CD14-positive monocyte (primary cell): ENCODE data around the gene WDR33. TPM values are rescaled to one million over a fixed set of nuclear protein-coding genes. Genes with fewer than 3 reads are reported as not detected.
A peak's percentile ranks its signal among the peaks of the same experiment; 100 is the strongest.

ENCODE experiments used
- DNase-seq, 3 donors: peaks; one replicate each; pipeline ENCODE4 v3.0.0-alpha.2; 2011 to 2022
- H2AFZ ChIP-seq: 2 replicates; pipeline ENCODE4 v1.6.0; 2012; ENCODE audit warnings: mild to moderate bottlenecking, low read depth, low read length, inconsistent platforms; ENCODE audit not compliant: insufficient read depth, poor library complexity, severe bottlenecking
- H3K27ac ChIP-seq, 2 donors: 1 replicate in 1 of 2; 2 replicates in 1 of 2; pipeline ENCODE4 v1.5.1; 2012 to 2013; ENCODE audit warnings: low read length in 2 of 2, control low read depth in 1 of 2, inconsistent platforms in 1 of 2, low read depth in 1 of 2, mild to moderate bottlenecking in 1 of 2
- H3K27me3 ChIP-seq, 2 donors: one replicate each; pipeline versions ENCODE4 v1.6.0 to v1.6.1; 2011 to 2013; ENCODE audit warnings: low read length in 2 of 2; ENCODE audit not compliant: control insufficient read depth in 2 of 2, insufficient read depth in 2 of 2
- H3K36me3 ChIP-seq, 2 donors: replicated peaks in 1 of 2; 1 replicate in 1 of 2; 2 replicates in 1 of 2; pipeline versions ENCODE4 v1.5.1 to v1.6.1; 2012 to 2013; ENCODE audit warnings: low read length in 2 of 2, control low read depth in 1 of 2, inconsistent platforms in 1 of 2, mild to moderate bottlenecking in 1 of 2; ENCODE audit not compliant: insufficient read depth in 2 of 2, control insufficient read depth in 1 of 2
- H3K4me1 ChIP-seq, 2 donors: 1 replicate in 1 of 2; 2 replicates in 1 of 2; pipeline versions ENCODE4 v1.5.1 to v1.6.1; 2012 to 2013; ENCODE audit warnings: low read length in 2 of 2, control low read depth in 1 of 2, inconsistent platforms in 1 of 2, mild to moderate bottlenecking in 1 of 2, moderate library complexity in 1 of 2; ENCODE audit not compliant: insufficient read depth in 2 of 2, control insufficient read depth in 1 of 2
- H3K4me2 ChIP-seq: replicated peaks from 2 replicates; pipeline ENCODE3; 2012; ENCODE audit warnings: low read length, moderate library complexity, mild to moderate bottlenecking; ENCODE audit not compliant: poor library complexity, severe bottlenecking; ENCODE audit errors: extremely low read depth
- H3K4me3 ChIP-seq, 3 experiments: fragments of 200-600 bp in 1 of 3; sonication (generic) in 1 of 3; replicated peaks in 1 of 3; 1 replicate in 2 of 3; 2 replicates in 1 of 3; pipeline ENCODE4 v1.5.1; 2011 to 2013; ENCODE audit warnings: low read length in 3 of 3, mild to moderate bottlenecking in 3 of 3, control low read depth in 2 of 3, low read depth in 2 of 3, inconsistent platforms in 1 of 3, moderate library complexity in 1 of 3
- H3K79me2 ChIP-seq: 2 replicates; pipeline ENCODE4 v1.6.0; 2012; ENCODE audit warnings: mild to moderate bottlenecking, control low read depth, inconsistent platforms, low read length, moderate library complexity; ENCODE audit not compliant: insufficient read depth
- H3K9ac ChIP-seq: 2 replicates; pipeline ENCODE4 v1.6.0; 2017; ENCODE audit warnings: low read length, mild to moderate bottlenecking; ENCODE audit not compliant: insufficient read depth, poor library complexity, severe bottlenecking
- H3K9me3 ChIP-seq, 2 donors: replicated peaks in 1 of 2; 1 replicate in 1 of 2; 2 replicates in 1 of 2; pipeline versions ENCODE4 v1.5.1 to v1.6.1; 2012 to 2013; ENCODE audit warnings: low read length in 2 of 2, control low read depth in 1 of 2; ENCODE audit not compliant: control insufficient read depth in 1 of 2, insufficient read depth in 1 of 2
- H4K20me1 ChIP-seq: 2 replicates; pipeline ENCODE4 v1.6.0; 2012; ENCODE audit warnings: mild to moderate bottlenecking, low read length, control low read depth, moderate library complexity; ENCODE audit not compliant: insufficient read depth
- H3K27ac Mint-ChIP-seq, 7 donors: one replicate each; pipeline ENCODE4 v1.8.0; 2020; ENCODE audit warnings: mild to moderate bottlenecking in 7 of 7, mixed read lengths in 7 of 7, moderate library complexity in 6 of 7, inconsistent platforms in 2 of 7
- H3K27me3 Mint-ChIP-seq, 3 donors: one replicate each; pipeline ENCODE4 v1.8.0; 2021 to 2022; ENCODE audit warnings: low read depth in 3 of 3, mild to moderate bottlenecking in 3 of 3, mixed read lengths in 3 of 3, moderate library complexity in 3 of 3, inconsistent platforms in 1 of 3
- H3K36me3 Mint-ChIP-seq, 2 donors: one replicate each; pipeline ENCODE4 v1.8.0; 2020; ENCODE audit warnings: mixed read lengths in 2 of 2, inconsistent platforms in 1 of 2, mild to moderate bottlenecking in 1 of 2
- H3K4me1 Mint-ChIP-seq: one replicate; pipeline ENCODE4 v1.8.0; 2020; ENCODE audit warnings: mild to moderate bottlenecking, mixed read lengths
- H3K4me3 Mint-ChIP-seq, 2 donors: one replicate each; pipeline ENCODE4 v1.8.0; 2020; ENCODE audit warnings: mild to moderate bottlenecking in 2 of 2, mixed read lengths in 2 of 2, moderate library complexity in 1 of 2
- H3K9me3 Mint-ChIP-seq, 7 donors: one replicate each; pipeline ENCODE4 v1.8.0; 2020 to 2022; ENCODE audit warnings: mixed read lengths in 7 of 7, mild to moderate bottlenecking in 6 of 7, moderate library complexity in 6 of 7, inconsistent platforms in 2 of 7
- CTCF ChIP-seq: fragments of 200-600 bp; IDR thresholded peaks from one replicate; pipeline ENCODE4 v1.8.0; 2022; ENCODE audit warnings: antibody characterized with exemption, mild to moderate bottlenecking
- WGBS: methylation state at CpG from one replicate; pipeline ENCODE4 v1.1.5; 2013; ENCODE audit warnings: missing lambda C conversion rate; ENCODE audit not compliant: insufficient coverage; 5-methylcytosine and 5-hydroxymethylcytosine counted together
- intact Hi-C, 2 donors: fragments of 100-400 bp; cut with micrococcal nuclease; formaldehyde crosslinking; loops; one replicate each; pipeline versions ENCODE4 v1.15.0 to v1.15.1; 2023
- polyA plus RNA-seq, 3 donors: library from polyadenylated mRNA; depleted of rRNA in 1 of 3; unstranded in 2 of 3; stranded (reverse) in 1 of 3; fragments of 300-500 nt in 2 of 3; fragments of >200 nt in 1 of 3; fragmentation: Illumina TruSeq in 2 of 3; gene quantifications; 1 replicate in 2 of 3; 2 replicates in 1 of 3; pipeline ENCODE4 v1.2.3, GENCODE V29; 2012 to 2021

The WDR33 gene
- polyA plus RNA-seq, 3 donors, result 12.5 to 19.6 (median 12.6) TPM

GRCh38 chr2:127681288-127681804, 129.6 kb downstream of the WDR33 start:
- Histone ChIP-seq H3K27ac (no peak overlapping the region), H2AFZ (peak overlapping the region; percentile 61), H3K4me3 (no peak overlapping the region), H3K27me3 (peaks cover 8 to 34% of the 10 kb centered on the region in 2 donors), H3K9ac (peak overlapping the region; percentile 15), H3K79me2 (no peaks in the 10 kb centered on the region), H3K9me3 (peaks cover 0 to 7% of the 10 kb centered on the region in 2 donors), H4K20me1 (no peaks in the 10 kb centered on the region), H3K4me1 (no peaks in the 10 kb centered on the region), H3K36me3 (no peaks in the 10 kb centered on the region), H3K4me2 (peak overlapping the region; percentile 41)
- Mint-ChIP-seq H3K4me3 (peak overlapping the region; percentile 64 to 77), H3K9me3 (peaks cover 0 to 2% (median 0%) of the 10 kb centered on the region in 7 donors), H3K27ac (peak overlapping the region in 1 of 7 donors; percentile 37), H3K27me3 (peaks cover 33 to 47% (median 33%) of the 10 kb centered on the region in 3 donors), H3K4me1 (peaks cover 10% of the 10 kb centered on the region), H3K36me3 (peaks cover 0 to 3% of the 10 kb centered on the region in 2 donors)
- DNase-seq, result no peak
- intact Hi-C loops, result no loop called here
- TF ChIP-seq CTCF, result no peak
- WGBS, result 46% methylated on average over 22 of the region's 25 CpGs

GRCh38 chr2:127680706-127681287, 130.2 kb downstream of the WDR33 start:
- Histone ChIP-seq H3K4me3 (no peak overlapping the region), H3K27me3 (peaks cover 12 to 40% of the 10 kb centered on the region in 2 donors), H3K9ac (no peak overlapping the region), H3K36me3 (no peaks in the 10 kb centered on the region), H3K4me1 (peaks cover 0 to under 1% of the 10 kb centered on the region in 2 donors), H4K20me1 (no peaks in the 10 kb centered on the region), H3K27ac (no peak overlapping the region), H3K9me3 (peaks cover 1 to 7% of the 10 kb centered on the region in 2 donors), H2AFZ (peak overlapping the region; percentile 61), H3K4me2 (peak overlapping the region; percentile 41), H3K79me2 (no peaks in the 10 kb centered on the region)
- Mint-ChIP-seq H3K27me3 (peaks cover 38 to 52% (median 38%) of the 10 kb centered on the region in 3 donors), H3K4me3 (peak overlapping the region in 1 of 2 donors; percentile 77), H3K36me3 (peaks cover 0 to 5% of the 10 kb centered on the region in 2 donors), H3K9me3 (peaks cover 0 to 3% (median 0%) of the 10 kb centered on the region in 7 donors), H3K27ac (no peak overlapping the region), H3K4me1 (peaks cover 14% of the 10 kb centered on the region)
- WGBS, result 88% methylated on average over 19 of the region's 19 CpGs
- intact Hi-C loops, result no loop called here
- no peak for TF ChIP-seq CTCF
- no peak for DNase-seq
